Esophagus squamous epithelium (tissue), 4 donors: ENCODE results near the gene RBCK1.

Source experiments
- CTCF ChIP-seq, 6 experiments: fragments of 450-650 bp in 4 of 6; fragments of 200-600 bp in 2 of 6; sonication (generic) in 2 of 6; IDR thresholded peaks; one replicate each; pipeline ENCODE4 v1.5.1; 2016 to 2019; ENCODE audit warnings: antibody characterized with exemption in 6 of 6, mild to moderate bottlenecking in 4 of 6, moderate library complexity in 4 of 6
- POLR2A ChIP-seq, 4 donors: fragments of 450-650 bp; IDR thresholded peaks; one replicate each; pipeline ENCODE4 v1.6.1; 2017; ENCODE audit warnings: antibody characterized with exemption in 4 of 4, mild to moderate bottlenecking in 4 of 4, moderate library complexity in 3 of 4

- peak; percentile 20 to 69 (median 43) for TF ChIP-seq CTCF (IDR thresholded peaks at IDR 0.05)
- no peak for TF ChIP-seq POLR2A (IDR thresholded peaks at IDR 0.05)
Observed at GRCh38 chr20:431012-431904, 23.2 kb downstream of the RBCK1 start.
